Astrocyte (in vitro differentiated cells and primary cell): ENCODE data around the gene ARV1.

Experiments
- EZH2 ChIP-seq: IDR thresholded peaks from 2 replicates; pipeline ENCODE4 v1.6.1; 2012; ENCODE audit warnings: mild to moderate bottlenecking, low read length, inconsistent platforms; ENCODE audit not compliant: insufficient read depth
- TF ChIP-seq, protein P1 (sequence below): IDR thresholded peaks from 2 replicates; pipeline ENCODE4 v1.5.1; 2011; ENCODE audit warnings: low read depth, mild to moderate bottlenecking, inconsistent platforms, low read length, moderate library complexity; ENCODE audit not compliant: insufficient read depth

DNA sequence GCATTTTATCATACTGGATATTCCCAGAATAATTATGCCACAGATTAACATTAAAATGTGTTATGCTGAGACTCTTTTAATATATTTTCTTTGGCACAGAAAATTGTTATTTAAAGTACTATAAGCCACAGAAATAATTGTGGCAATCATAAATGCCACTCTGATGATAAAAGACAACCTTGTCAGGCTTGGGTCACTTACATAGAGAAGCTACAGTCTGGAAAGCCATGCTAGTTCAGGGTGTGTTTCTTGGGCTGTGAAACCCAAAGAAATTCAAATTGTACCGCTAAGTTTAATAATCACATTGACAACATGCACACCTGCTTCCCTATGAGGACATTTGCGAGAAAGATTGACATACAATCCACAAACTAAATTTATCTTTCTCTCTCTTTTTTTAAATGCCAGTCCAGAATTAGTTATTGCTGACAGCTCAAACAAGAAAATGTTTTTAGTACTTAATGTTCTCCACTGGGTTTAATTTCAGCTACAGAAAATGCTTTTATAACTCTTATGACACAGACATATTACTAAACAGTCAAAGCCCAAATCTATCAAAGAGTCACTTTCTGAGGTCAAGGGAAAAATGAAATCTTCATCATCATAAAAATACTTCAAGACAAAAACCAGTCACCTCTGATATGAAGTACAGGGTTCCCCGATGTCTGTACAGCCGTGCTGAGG, 38.9 kb upstream of the ARV1 start:
- no peak for TF ChIP-seq EZH2
- TF ChIP-seq, protein P1, sequence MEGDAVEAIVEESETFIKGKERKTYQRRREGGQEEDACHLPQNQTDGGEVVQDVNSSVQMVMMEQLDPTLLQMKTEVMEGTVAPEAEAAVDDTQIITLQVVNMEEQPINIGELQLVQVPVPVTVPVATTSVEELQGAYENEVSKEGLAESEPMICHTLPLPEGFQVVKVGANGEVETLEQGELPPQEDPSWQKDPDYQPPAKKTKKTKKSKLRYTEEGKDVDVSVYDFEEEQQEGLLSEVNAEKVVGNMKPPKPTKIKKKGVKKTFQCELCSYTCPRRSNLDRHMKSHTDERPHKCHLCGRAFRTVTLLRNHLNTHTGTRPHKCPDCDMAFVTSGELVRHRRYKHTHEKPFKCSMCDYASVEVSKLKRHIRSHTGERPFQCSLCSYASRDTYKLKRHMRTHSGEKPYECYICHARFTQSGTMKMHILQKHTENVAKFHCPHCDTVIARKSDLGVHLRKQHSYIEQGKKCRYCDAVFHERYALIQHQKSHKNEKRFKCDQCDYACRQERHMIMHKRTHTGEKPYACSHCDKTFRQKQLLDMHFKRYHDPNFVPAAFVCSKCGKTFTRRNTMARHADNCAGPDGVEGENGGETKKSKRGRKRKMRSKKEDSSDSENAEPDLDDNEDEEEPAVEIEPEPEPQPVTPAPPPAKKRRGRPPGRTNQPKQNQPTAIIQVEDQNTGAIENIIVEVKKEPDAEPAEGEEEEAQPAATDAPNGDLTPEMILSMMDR = no peak
